ENCODE results near the gene ZDHHC11. TPM values are rescaled to one million over a fixed set of nuclear protein-coding genes. Genes with fewer than 3 reads are reported as not detected.
"Not testable (repeated sequence)": the region's sequence is repeated elsewhere in the genome, so short reads cannot be mapped to it uniquely, and the experiment has no call there.

ZDHHC11 gene
- total and polyA plus RNA-seq, 2 donors = 1.1 to 9.6 TPM

GRCh38 chr5:855771-856530 lies 5.2 kb upstream of the ZDHHC11 start:
- H3K36me3 ChIP-seq (ENCODE audit: control insufficient read depth in 2 of 2, insufficient read depth in 2 of 2, low read length in 1 of 2) = peaks cover 0 to 7% of the 10 kb centered on the region in 2 donors
- peaks cover 0 to 13% of the 10 kb centered on the region in 2 donors for H3K27me3 ChIP-seq (ENCODE audit: control insufficient read depth in 2 of 2, insufficient read depth in 1 of 2, low read length in 1 of 2)
- no peak overlapping the region for H3K27ac ChIP-seq (ENCODE audit: low read depth in 1 of 2, low read length in 1 of 2)
- 75% methylated on average over 21 of the region's 21 CpGs for WGBS
- H3K4me3 ChIP-seq (ENCODE audit: low read length in 2 of 2) = no peak overlapping the region
- peaks cover 0 to 3% of the 10 kb centered on the region in 2 donors for H3K9me3 ChIP-seq (ENCODE audit: control insufficient read depth in 2 of 2, insufficient read depth in 1 of 2, low read length in 1 of 2)
- no peak for DNase-seq (ENCODE audit: low read depth in 6 of 9, low spot score in 9 of 9)
- no peaks in the 10 kb centered on the region for H3K4me1 ChIP-seq (ENCODE audit: control insufficient read depth in 2 of 2, insufficient read depth in 2 of 2, low read length in 2 of 2)

GRCh38 chr5:854966-855743 lies 4.4 kb upstream of the ZDHHC11 start:
- Histone ChIP-seq H3K27me3 (ENCODE audit: control insufficient read depth in 2 of 2, insufficient read depth in 1 of 2, low read length in 1 of 2) (peaks cover 0 to 17% of the 10 kb centered on the region in 2 donors), H3K4me3 (ENCODE audit: low read length in 2 of 2) (no peak overlapping the region), H3K4me1 (ENCODE audit: control insufficient read depth in 2 of 2, insufficient read depth in 2 of 2, low read length in 2 of 2) (no peaks in the 10 kb centered on the region), H3K36me3 (ENCODE audit: control insufficient read depth in 2 of 2, insufficient read depth in 2 of 2, low read length in 1 of 2) (peaks cover 0 to 7% of the 10 kb centered on the region in 2 donors), H3K27ac (ENCODE audit: low read depth in 1 of 2, low read length in 1 of 2) (no peak overlapping the region), H3K9me3 (ENCODE audit: control insufficient read depth in 2 of 2, insufficient read depth in 1 of 2, low read length in 1 of 2) (peaks cover 0 to 2% of the 10 kb centered on the region in 2 donors)
- no peak for DNase-seq (ENCODE audit: low read depth in 6 of 9, low spot score in 9 of 9)
- 95% methylated on average over 32 of the region's 32 CpGs for WGBS

DNA sequence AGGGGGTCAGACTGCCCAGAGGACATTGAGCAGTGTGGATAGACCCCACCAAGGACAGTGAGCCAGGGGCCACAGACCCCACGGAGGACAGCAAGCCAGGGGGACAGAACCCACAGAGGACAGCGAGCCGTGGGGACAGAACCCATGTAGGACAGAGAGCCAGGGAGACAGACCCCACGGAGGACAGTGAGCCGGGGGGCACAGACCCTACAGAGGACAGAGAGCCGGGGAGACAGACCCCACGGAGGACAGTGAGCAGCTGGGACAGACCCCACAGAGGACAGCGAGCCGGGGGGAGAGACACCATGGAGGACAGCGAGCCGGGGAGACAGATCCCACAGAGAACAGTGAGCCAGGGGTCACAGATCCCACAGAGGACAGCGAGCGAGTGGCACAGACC lies 3.4 kb upstream of the ZDHHC11 start:
- DNase-seq (ENCODE audit: low read depth in 6 of 9, low spot score in 9 of 9) = no peak
- whole genome bisulfite sequencing = 92% methylated on average over 13 of the region's 13 CpGs
- Histone ChIP-seq H3K27me3 (ENCODE audit: control insufficient read depth in 2 of 2, insufficient read depth in 1 of 2, low read length in 1 of 2) (peaks cover 0 to 17% of the 10 kb centered on the region in 2 donors), H3K27ac (ENCODE audit: low read depth in 1 of 2, low read length in 1 of 2) (no peak overlapping the region), H3K9me3 (ENCODE audit: control insufficient read depth in 2 of 2, insufficient read depth in 1 of 2, low read length in 1 of 2) (peaks cover 0 to 2% of the 10 kb centered on the region in 2 donors), H3K36me3 (ENCODE audit: control insufficient read depth in 2 of 2, insufficient read depth in 2 of 2, low read length in 1 of 2) (no peaks in the 10 kb centered on the region), H3K4me1 (ENCODE audit: control insufficient read depth in 2 of 2, insufficient read depth in 2 of 2, low read length in 2 of 2) (no peaks in the 10 kb centered on the region), H3K4me3 (ENCODE audit: low read length in 2 of 2) (no peak overlapping the region)

DNA sequence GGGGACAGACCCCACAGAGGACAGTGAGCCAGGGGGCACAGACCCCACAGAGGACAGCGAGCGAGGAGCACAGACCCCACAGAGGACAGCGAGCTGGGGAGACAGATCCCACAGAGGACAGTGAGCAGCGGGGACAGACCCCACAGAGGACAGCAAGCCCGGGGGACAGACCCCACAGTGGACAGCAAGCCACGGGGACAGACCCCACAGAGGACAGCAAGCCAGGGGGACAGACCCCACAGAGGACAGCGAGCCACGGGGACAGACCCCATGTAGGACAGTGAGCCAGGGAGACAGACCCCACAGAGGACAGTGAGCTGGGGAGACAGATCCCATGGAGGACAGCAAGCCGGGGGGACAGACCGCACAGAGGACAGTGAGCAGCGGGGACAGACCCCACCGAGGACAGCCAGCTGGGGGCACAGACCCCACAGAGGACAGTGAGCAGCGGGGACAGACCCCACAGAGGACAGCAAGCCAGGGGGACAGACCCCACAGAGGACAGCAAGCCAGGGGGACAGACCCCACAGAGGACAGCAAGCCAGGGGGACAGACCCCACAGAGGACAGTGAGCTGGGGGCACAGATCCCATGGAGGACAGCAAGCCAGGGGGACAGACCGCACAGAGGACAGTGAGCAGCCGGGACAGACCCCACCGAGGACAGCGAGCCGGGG lies 2.8 kb upstream of the ZDHHC11 start:
- not testable (repeated sequence) for H3K9me3 ChIP-seq (ENCODE audit: control insufficient read depth in 2 of 2, insufficient read depth in 1 of 2, low read length in 1 of 2); H3K4me1 ChIP-seq (ENCODE audit: control insufficient read depth in 2 of 2, insufficient read depth in 2 of 2, low read length in 2 of 2); H3K27ac ChIP-seq (ENCODE audit: low read depth in 1 of 2, low read length in 1 of 2); H3K4me3 ChIP-seq (ENCODE audit: low read length in 2 of 2); DNase-seq (ENCODE audit: low read depth in 6 of 9, low spot score in 9 of 9); H3K36me3 ChIP-seq (ENCODE audit: control insufficient read depth in 2 of 2, insufficient read depth in 2 of 2, low read length in 1 of 2)
- H3K27me3 ChIP-seq (ENCODE audit: control insufficient read depth in 2 of 2, insufficient read depth in 1 of 2, low read length in 1 of 2) = peaks cover 0 to 17% of the 10 kb centered on the region in 2 donors
- 93% methylated on average over 18 of the region's 18 CpGs for WGBS

DNA sequence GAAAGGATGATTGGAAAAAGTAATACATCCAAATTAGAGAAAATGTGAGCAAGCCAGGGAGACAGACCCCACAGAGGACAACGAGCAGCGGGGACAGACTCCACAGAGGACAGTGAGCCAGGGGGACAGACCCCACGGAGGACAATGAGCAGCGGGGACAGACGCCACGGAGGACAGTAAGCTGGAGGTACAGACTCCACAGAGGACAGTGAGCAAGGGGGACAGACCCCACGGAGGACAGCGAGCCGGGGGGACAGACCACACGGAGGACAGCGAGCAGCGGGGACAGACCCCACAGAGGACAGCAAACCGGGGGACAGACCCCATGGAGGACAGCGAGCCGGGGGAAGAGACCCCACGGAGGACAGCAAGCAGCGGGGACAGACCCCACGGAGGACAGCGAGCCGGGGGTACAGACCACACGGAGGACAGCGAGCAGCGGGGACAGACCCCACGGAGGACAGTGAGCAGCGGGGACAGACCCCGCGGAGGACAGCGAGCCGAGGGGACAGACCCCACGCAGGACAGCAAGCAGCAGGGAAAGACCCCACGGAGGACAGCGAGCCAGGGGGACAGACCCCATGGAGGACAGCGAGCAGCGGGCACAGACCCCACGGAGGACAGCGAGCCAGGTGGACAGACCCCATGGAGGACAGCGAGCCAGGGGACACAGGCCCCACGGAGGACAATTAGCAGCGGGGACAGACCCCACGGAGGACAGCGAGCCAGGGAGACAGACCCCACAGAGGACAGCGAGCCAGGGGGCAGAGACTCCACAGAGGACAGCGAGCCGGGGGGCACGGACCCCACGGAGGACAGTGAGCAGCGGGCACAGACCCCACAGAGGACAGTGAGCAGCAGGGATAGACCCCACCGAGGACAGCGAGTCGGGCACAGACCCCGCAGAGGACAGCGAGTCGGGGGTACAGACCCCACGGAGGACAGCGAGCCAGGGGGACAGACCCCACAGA lies 1.9 kb upstream of the ZDHHC11 start:
- Histone ChIP-seq H3K9me3 (ENCODE audit: control insufficient read depth in 2 of 2, insufficient read depth in 1 of 2, low read length in 1 of 2) (peaks cover 0 to 2% of the 10 kb centered on the region in 2 donors), H3K27ac (ENCODE audit: low read depth in 1 of 2, low read length in 1 of 2) (no peak overlapping the region), H3K4me3 (ENCODE audit: low read length in 2 of 2) (no peak overlapping the region), H3K27me3 (ENCODE audit: control insufficient read depth in 2 of 2, insufficient read depth in 1 of 2, low read length in 1 of 2) (peaks cover 0 to 17% of the 10 kb centered on the region in 2 donors), H3K4me1 (ENCODE audit: control insufficient read depth in 2 of 2, insufficient read depth in 2 of 2, low read length in 2 of 2) (no peaks in the 10 kb centered on the region), H3K36me3 (ENCODE audit: control insufficient read depth in 2 of 2, insufficient read depth in 2 of 2, low read length in 1 of 2) (no peaks in the 10 kb centered on the region)
- no peak for DNase-seq (ENCODE audit: low read depth in 6 of 9, low spot score in 9 of 9)
- WGBS = 95% methylated on average over 55 of the region's 55 CpGs

DNA sequence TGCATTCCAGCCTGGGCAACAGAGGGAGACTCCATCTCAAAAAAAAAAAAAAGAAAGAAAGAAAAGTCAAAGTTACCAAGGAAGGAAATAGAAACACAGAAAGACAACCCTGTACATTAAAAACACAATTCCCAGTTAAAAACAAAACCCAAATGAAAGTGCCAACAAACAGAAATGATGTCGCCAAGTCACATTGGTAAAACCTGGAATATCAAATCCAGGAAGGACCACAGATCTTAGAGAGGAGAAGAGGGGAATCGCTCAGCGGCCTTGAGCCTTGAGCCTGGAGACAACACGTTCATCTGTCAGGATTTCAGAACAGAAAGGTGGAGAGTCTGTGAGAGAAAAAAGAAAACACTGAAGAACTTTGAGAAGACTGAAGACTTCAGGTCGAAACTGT lies 1.2 kb upstream of the ZDHHC11 start:
- H3K27me3 ChIP-seq (ENCODE audit: control insufficient read depth in 2 of 2, insufficient read depth in 1 of 2, low read length in 1 of 2) = peaks cover 0 to 17% of the 10 kb centered on the region in 2 donors
- H3K36me3 ChIP-seq (ENCODE audit: control insufficient read depth in 2 of 2, insufficient read depth in 2 of 2, low read length in 1 of 2) = no peaks in the 10 kb centered on the region
- H3K4me3 ChIP-seq (ENCODE audit: low read length in 2 of 2) = no peak overlapping the region
- no peak for DNase-seq (ENCODE audit: low read depth in 6 of 9, low spot score in 9 of 9)
- H3K27ac ChIP-seq (ENCODE audit: low read depth in 1 of 2, low read length in 1 of 2) = no peak overlapping the region
- H3K9me3 ChIP-seq (ENCODE audit: control insufficient read depth in 2 of 2, insufficient read depth in 1 of 2, low read length in 1 of 2) = peaks cover 0 to 2% of the 10 kb centered on the region in 2 donors
- WGBS = 79% methylated on average over 5 of the region's 5 CpGs
- H3K4me1 ChIP-seq (ENCODE audit: control insufficient read depth in 2 of 2, insufficient read depth in 2 of 2, low read length in 2 of 2) = no peaks in the 10 kb centered on the region

- 93% methylated on average over 16 of the region's 16 CpGs for WGBS
- Histone ChIP-seq H3K27ac (ENCODE audit: low read depth in 1 of 2, low read length in 1 of 2) (no peak overlapping the region), H3K9me3 (ENCODE audit: control insufficient read depth in 2 of 2, insufficient read depth in 1 of 2, low read length in 1 of 2) (peaks cover 0 to 2% of the 10 kb centered on the region in 2 donors), H3K36me3 (ENCODE audit: control insufficient read depth in 2 of 2, insufficient read depth in 2 of 2, low read length in 1 of 2) (no peaks in the 10 kb centered on the region), H3K4me1 (ENCODE audit: control insufficient read depth in 2 of 2, insufficient read depth in 2 of 2, low read length in 2 of 2) (no peaks in the 10 kb centered on the region), H3K27me3 (ENCODE audit: control insufficient read depth in 2 of 2, insufficient read depth in 1 of 2, low read length in 1 of 2) (peaks cover 0 to 17% of the 10 kb centered on the region in 2 donors), H3K4me3 (ENCODE audit: low read length in 2 of 2) (no peak overlapping the region)
- DNase-seq (ENCODE audit: low read depth in 6 of 9, low spot score in 9 of 9) = no peak
These were observed 767 bp upstream of the ZDHHC11 start for GRCh38 chr5:851553-851952.

DNA sequence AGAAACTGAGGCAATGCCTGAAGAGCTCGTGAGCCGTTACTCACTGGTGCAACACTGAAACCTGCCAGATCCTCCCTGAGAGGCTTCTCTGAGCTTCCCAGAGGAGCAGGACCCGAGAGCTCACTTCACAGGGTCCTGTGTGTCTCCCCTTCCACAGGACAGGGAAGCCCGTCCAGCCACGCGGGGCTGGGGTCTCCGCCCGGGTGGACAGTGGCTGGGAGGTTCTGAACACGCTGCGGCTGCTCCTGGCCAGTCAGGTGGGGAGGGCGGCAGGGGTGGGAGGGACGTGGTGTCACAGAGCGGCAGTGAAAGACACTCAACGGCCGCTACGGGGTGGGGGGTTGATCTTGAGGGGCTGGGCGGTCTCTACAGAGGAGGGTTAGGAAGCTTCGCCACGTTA lies 290 bp upstream of the ZDHHC11 start:
- Histone ChIP-seq H3K27ac (ENCODE audit: low read depth in 1 of 2, low read length in 1 of 2) (no peak overlapping the region), H3K9me3 (ENCODE audit: control insufficient read depth in 2 of 2, insufficient read depth in 1 of 2, low read length in 1 of 2) (peaks cover 0 to 2% of the 10 kb centered on the region in 2 donors), H3K36me3 (ENCODE audit: control insufficient read depth in 2 of 2, insufficient read depth in 2 of 2, low read length in 1 of 2) (no peaks in the 10 kb centered on the region), H3K27me3 (ENCODE audit: control insufficient read depth in 2 of 2, insufficient read depth in 1 of 2, low read length in 1 of 2) (peaks cover 0 to 17% of the 10 kb centered on the region in 2 donors), H3K4me1 (ENCODE audit: control insufficient read depth in 2 of 2, insufficient read depth in 2 of 2, low read length in 2 of 2) (no peaks in the 10 kb centered on the region), H3K4me3 (ENCODE audit: low read length in 2 of 2) (no peak overlapping the region)
- no peak for DNase-seq (ENCODE audit: low read depth in 6 of 9, low spot score in 9 of 9)
- WGBS = 80% methylated on average over 19 of the region's 19 CpGs
